Prostate gland (tissue), 2 donors: ENCODE measurements around the gene BIN1.

Source experiments
- CTCF ChIP-seq, 4 experiments: fragments of 200-600 bp in 2 of 4; fragments of 450-650 bp in 2 of 4; sonication (generic) in 2 of 4; IDR thresholded peaks; 1 replicate in 3 of 4; 2 replicates in 1 of 4; pipeline ENCODE4 v1.5.1; 2016 to 2019; ENCODE audit warnings: antibody characterized with exemption in 4 of 4, mild to moderate bottlenecking in 2 of 4, moderate library complexity in 2 of 4
- POLR2A ChIP-seq: fragments of 450-650 bp; IDR thresholded peaks from one replicate; pipeline ENCODE4 v1.6.1; 2016; ENCODE audit warnings: antibody characterized with exemption, mild to moderate bottlenecking

GRCh38 chr2:127082974-127083373 lies 24.0 kb downstream of the BIN1 start:
- TF ChIP-seq CTCF (IDR thresholded peaks at IDR 0.05) (no peak), POLR2A (no peak)
